Activated naive CD4-positive, alpha-beta T cell treated with anti-CD3 and anti-CD28 coated beads, Interleukin-2, amount 50 U/mL, for 24 hours (primary cell): ENCODE data around the gene SCAMP2.

Experiments
- H3K27ac Mint-ChIP-seq: one replicate; pipeline ENCODE4 v1.8.0; 2021; ENCODE audit warnings: mild to moderate bottlenecking, mixed read lengths
- H3K27me3 Mint-ChIP-seq: one replicate; pipeline ENCODE4 v1.8.0; 2021; ENCODE audit warnings: mixed read lengths
- H3K36me3 Mint-ChIP-seq: one replicate; pipeline ENCODE4 v1.8.0; 2021; ENCODE audit warnings: mixed read lengths
- H3K4me1 Mint-ChIP-seq: one replicate; pipeline ENCODE4 v1.8.0; 2021; ENCODE audit warnings: mixed read lengths
- H3K4me3 Mint-ChIP-seq: one replicate; pipeline ENCODE4 v1.8.0; 2021; ENCODE audit warnings: mild to moderate bottlenecking, mixed read lengths
- H3K9me3 Mint-ChIP-seq: one replicate; pipeline ENCODE4 v1.8.0; 2021; ENCODE audit warnings: mixed read lengths

SCAMP2 gene

DNA sequence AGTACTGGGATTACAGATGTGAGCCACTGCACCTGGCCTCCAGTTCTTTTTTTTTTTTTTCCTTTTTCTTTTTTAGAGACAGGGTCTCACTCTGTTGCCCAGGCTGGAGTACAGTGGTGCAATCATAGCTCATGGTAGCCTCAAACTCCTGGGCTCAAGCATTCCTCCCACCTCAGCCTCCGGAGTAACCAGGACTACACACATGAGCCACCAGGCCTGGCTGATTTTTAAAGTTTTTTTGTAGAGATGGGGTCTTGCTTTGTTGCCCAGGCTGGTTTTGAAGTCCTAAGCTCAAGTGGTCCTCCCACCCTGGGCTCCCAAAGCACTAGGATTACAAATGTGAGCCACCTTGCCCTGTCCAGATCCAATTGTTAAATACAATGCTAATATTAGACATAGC, 16.6 kb downstream of the SCAMP2 start:
- Mint-ChIP-seq H3K4me1 (peaks cover 42% of the 10 kb centered on the region), H3K9me3 (no peaks in the 10 kb centered on the region), H3K27me3 (no peaks in the 10 kb centered on the region), H3K4me3 (no peak overlapping the region), H3K27ac (no peak overlapping the region), H3K36me3 (peaks cover 2% of the 10 kb centered on the region)

DNA sequence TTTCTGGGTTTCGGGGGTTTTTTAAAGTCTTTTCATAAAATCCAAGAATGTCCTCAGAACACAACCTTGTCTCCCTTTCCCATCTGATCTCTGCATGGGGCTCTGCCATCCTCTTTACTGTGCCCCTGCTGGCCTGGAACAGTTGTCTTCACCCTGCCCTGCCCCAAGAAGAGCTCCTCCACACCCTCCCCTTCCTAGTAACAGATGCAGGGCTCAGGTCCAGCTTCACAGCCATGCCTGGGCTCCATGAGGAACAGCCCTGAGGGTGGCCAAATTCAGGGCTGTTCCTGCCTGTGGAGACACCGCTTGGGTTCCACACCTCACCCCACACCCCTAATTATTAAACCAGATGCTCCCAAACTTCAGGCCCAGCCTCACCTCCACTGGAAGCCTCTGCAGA, 17.3 kb downstream of the SCAMP2 start:
- Mint-ChIP-seq H3K36me3 (peaks cover 4% of the 10 kb centered on the region), H3K27me3 (no peaks in the 10 kb centered on the region), H3K27ac (peak overlapping the region; percentile 59), H3K4me1 (peaks cover 38% of the 10 kb centered on the region), H3K4me3 (no peak overlapping the region), H3K9me3 (no peaks in the 10 kb centered on the region)

DNA sequence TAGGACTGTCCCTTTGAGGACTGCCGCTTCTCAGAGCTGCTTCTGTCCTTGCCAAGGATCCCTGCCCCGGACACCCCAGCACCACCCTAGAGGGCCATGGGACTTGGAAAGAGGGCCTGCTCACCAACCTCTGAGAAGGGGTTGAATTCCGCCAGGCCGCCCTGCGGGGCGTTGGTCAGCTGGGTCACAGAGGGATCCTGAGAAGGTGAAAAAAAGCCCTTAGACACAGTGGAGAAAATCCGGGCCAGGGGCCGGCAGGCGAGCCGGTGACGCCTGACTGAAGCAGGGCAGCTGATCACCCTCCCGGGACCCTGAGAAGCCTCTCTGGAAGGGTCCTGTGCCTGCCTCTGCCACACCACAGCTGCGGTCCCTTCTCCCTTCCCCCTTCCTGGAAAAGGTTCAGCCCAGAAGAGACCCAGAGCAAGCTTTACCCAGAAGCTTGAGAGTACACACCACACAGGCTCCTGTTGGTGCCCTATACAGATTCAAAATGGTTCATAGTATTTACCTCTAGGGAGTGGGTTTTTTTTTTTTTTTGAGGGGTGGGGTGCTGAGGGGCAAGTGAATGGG, 18.6 kb downstream of the SCAMP2 start:
- Mint-ChIP-seq H3K4me3 (no peak overlapping the region), H3K27ac (no peak overlapping the region), H3K4me1 (peaks cover 34% of the 10 kb centered on the region), H3K27me3 (no peaks in the 10 kb centered on the region), H3K36me3 (peaks cover 4% of the 10 kb centered on the region), H3K9me3 (no peaks in the 10 kb centered on the region)

DNA sequence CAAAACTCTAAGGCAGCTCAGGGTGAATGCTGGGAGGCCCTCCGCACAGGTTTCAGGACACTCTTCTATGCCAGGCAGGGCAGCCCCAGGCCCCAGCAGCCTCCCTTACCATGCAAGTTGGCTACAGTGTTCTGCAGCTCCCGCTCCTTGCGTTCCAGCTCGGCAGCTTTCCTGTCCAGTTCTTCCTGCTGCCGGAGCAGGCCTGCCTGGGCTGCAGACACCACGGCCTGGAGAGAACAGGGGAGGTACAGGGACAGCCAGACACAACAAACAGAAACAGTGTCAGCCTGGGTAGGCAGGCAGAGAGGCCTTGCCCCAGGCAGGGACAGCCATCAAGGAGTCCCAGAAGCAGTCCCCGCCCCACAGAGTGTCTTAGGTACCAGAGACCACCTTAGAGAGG, 21.2 kb downstream of the SCAMP2 start:
- Mint-ChIP-seq H3K4me3 (no peak overlapping the region), H3K4me1 (peaks cover 9% of the 10 kb centered on the region), H3K9me3 (no peaks in the 10 kb centered on the region), H3K27ac (no peak overlapping the region), H3K27me3 (no peaks in the 10 kb centered on the region), H3K36me3 (peaks cover 6% of the 10 kb centered on the region)

DNA sequence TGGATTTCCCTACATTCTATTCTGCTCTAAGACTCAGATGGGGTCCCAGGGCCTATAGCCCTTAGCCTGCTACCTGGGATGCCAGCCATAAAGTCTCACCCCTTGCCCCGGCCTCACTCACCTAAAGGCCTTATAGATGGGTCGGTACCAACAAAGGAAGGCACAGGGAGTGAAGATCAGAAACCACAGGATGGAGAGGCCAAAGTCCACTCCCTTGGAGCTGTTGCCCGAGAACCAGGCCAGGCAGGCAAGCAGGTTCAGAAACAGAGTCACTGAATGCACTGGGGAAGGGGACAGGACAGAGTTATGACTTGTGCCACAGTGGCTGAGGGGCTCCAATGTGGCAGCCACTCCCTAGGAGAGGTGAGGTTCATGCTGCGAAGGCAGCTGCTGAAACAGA, 22.8 kb downstream of the SCAMP2 start:
- H3K36me3 Mint-ChIP-seq: peaks cover 6% of the 10 kb centered on the region

DNA sequence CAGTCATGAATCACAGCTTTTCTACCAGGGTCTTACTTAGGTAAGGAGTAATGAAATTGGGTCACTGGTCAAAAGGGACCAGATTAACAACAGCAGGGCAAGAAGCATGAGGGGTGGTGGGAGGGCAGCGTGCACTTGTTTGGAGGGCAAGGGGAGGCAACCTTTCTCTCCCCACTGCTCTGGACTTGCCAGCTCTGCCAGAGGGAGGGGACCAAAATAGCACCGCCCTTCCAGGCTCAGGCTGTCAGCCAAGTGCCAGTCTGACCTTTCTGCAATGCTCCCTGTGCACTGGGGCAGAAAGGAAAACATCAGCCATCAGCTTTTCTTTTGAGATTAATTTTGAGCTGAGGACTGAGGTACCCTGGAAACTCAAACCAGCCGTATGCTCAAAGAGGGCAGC, 25.7 kb downstream of the SCAMP2 start:
- Mint-ChIP-seq H3K9me3 (no peaks in the 10 kb centered on the region), H3K4me3 (no peak overlapping the region), H3K36me3 (peaks cover 4% of the 10 kb centered on the region), H3K27ac (peak overlapping the region; percentile 62), H3K27me3 (no peaks in the 10 kb centered on the region), H3K4me1 (peaks cover 30% of the 10 kb centered on the region)

More for the DNA sequence above, 22.8 kb downstream of the SCAMP2 start:
- H3K27ac Mint-ChIP-seq: no peak overlapping the region
- H3K4me3 Mint-ChIP-seq: no peak overlapping the region
- H3K4me1 Mint-ChIP-seq: peaks cover 8% of the 10 kb centered on the region
- no peaks in the 10 kb centered on the region for H3K9me3 Mint-ChIP-seq
- no peaks in the 10 kb centered on the region for H3K27me3 Mint-ChIP-seq

DNA sequence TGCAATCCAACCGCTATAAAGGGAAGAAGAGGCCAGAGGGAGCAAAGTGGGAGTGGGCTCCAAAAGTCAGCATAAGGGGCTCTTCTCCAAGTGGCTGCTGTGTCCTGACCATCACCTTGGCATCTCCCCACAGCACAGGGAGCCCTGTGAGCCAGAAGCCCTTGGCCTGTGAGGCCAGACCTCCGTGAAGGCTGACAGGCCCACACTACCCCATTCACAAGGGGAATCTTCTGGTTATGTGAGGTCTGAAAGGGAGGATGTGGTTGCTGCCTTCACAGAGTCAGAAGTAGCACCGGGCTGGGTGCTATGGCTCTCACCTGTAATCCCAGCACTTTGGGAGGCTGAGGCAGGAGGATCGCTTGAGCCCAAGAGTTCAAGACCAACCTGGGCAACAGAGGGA, 27.6 kb downstream of the SCAMP2 start:
- no peaks in the 10 kb centered on the region for H3K9me3 Mint-ChIP-seq
- peaks cover 45% of the 10 kb centered on the region for H3K4me1 Mint-ChIP-seq
- peak overlapping the region; percentile 98 for H3K27ac Mint-ChIP-seq
- H3K4me3 Mint-ChIP-seq: peak overlapping the region; percentile 71
- peaks cover 2% of the 10 kb centered on the region for H3K36me3 Mint-ChIP-seq
- H3K27me3 Mint-ChIP-seq: no peaks in the 10 kb centered on the region

DNA sequence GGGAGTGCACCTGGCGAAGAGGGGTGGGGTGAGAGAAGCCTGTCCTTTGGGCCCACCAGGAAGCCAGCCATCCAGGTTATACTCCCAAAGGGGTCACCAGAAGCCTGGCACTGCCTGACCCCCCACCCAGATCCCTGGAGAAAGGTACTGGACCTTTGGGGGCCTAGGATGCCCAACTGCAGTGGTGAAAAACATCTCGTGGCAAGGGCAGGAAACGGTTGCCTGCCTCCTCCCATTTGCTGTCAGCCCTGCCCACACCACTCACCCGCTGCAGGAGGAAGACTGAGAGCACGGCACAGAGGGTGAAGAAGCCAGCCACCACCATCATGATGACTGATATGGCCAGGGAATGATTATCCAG, 28.0 kb downstream of the SCAMP2 start:
- Mint-ChIP-seq H3K27ac (peak overlapping the region; percentile 98), H3K36me3 (peaks cover 2% of the 10 kb centered on the region), H3K27me3 (no peaks in the 10 kb centered on the region), H3K4me1 (peaks cover 45% of the 10 kb centered on the region), H3K9me3 (no peaks in the 10 kb centered on the region), H3K4me3 (peak overlapping the region; percentile 71)

DNA sequence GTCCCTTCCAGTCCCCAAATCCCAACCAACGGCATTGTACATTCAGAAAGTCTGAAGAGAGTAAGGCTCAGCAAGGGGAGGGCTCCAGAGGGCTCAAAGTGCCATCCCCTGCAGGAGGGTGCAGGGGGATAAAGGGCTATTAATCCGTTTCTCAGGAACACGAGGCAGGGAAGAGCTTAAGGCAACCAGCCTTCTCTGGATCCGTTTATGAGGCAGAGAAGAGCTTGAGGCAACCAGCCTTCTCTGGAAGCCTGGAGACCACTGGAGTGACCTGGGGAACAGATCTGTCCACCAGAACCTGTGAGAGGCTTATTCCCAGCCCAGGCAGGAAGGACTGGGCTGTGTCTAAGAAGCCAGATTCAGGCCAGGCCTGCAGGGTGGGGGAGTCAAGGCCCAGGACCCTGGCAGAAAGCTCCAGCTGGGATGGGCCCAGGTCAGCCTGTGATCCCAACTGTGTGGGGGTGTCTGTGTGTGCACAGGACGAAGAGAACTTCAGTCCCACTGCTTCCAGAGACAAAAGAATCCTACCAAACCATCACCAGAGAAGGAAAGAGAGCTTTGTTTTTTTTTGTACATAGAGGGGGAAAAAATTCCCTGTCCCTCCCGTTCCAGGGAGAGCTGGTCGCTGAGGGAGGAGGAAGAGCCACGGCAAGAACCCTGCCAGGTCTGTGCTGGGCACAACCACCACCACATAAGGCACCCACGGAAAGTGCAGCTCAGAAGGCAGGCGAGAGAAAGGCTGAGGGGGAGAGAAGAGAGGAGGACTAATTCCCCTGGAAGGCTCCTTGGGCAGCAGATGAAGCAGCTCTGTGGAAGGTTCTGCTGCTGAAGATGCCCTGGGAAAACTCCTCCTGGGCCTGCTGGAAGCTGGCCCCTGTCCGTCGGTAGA, 28.6 kb downstream of the SCAMP2 start:
- Mint-ChIP-seq H3K4me1 (peaks cover 45% of the 10 kb centered on the region), H3K4me3 (peak overlapping the region; percentile 71), H3K9me3 (no peaks in the 10 kb centered on the region), H3K27me3 (no peaks in the 10 kb centered on the region), H3K27ac (peak overlapping the region; percentile 98), H3K36me3 (peaks cover 2% of the 10 kb centered on the region)

DNA sequence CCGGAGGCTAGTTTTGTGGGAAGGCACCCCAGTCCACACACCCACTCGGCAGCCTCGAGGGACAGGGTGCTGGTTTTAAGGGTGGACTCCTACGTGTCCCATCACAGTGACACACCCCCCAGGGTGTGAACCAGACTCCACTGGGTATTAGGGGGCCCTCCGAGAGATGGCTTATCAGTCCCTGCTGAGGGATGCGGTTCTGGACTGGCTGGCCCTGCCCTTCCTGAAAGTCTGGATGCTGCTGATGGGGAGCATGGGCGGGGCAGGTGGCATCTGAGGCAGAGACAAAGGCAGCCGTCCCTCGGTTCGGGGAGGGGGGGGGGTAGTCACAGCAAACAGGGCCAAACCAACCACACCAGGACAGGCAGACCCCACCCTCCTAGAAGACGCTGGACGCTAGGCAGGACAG, 29.3 kb downstream of the SCAMP2 start:
- Mint-ChIP-seq H3K36me3 (peaks cover 2% of the 10 kb centered on the region), H3K27ac (peak overlapping the region; percentile 98), H3K27me3 (no peaks in the 10 kb centered on the region), H3K9me3 (no peaks in the 10 kb centered on the region), H3K4me3 (peak overlapping the region; percentile 92), H3K4me1 (peaks cover 45% of the 10 kb centered on the region)

DNA sequence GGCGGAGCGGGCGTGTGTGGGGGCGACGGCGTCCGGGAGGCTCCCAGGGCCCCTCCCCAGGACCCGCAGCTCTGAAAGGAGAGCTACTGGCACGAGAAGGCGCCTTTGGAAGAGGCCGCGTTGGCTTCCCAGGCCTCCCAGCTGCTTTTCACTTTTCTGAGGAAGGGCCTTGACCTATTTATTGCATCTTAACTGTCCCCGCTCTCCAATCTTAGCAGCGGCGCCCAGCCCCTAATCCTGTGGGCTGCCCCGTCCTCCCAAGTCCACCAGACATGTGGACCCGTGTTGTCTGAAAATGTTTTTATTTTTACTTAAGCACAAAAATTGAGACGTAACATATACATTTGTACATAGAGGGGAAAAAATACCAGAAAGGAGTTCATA, 29.7 kb downstream of the SCAMP2 start:
- no peaks in the 10 kb centered on the region for H3K27me3 Mint-ChIP-seq
- peak overlapping the region; percentile 92 for H3K4me3 Mint-ChIP-seq
- H3K27ac Mint-ChIP-seq: peak overlapping the region; percentile 98

DNA sequence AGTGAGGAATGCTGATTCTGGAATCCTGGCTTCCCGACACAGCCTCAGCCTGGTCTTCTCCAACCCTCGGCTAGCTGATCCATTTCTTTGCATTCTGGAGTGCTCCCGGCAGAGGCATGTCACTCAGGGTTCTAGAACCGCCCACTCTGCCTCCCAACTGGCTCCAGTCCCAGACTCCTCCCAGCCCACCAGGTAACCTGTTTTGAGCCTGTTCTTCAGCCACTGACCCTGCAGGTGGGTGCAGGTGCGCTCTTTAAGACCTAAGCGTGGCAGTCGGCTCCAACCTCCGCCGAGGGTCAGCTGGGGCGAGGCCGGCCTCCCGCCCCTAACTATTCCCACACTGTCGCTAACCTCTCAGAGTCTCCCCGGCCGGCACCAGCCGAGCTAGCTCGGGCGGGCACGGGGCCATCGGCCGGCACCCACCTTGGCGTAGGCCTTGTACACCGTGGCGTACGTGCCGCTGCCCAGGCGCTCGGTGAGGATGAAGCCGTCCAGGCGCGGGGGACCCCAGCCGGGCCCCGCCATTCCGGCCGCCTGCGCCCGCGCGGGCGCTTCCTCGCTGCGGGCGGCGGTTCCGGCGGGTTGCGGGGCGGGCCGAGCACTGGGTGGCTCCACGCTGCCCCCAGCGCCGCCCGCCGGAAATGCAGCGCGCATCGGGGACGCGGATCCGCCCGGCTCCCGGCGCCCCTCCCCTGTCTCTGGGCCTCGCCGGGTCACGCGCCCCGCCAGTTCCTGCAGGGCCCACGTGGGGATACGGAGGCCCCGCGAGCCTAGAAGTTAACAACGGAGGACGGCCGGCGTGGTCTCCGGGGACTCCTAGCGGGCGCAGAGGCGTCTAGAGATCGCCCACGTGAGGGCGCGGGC, 30.4 kb downstream of the SCAMP2 start, which contains the start of gene ULK3:
Gene ULK3 (minus strand): TSS at position 576 of the 864 bp plus-strand sequence. CDS start 51 bp downstream, at position 525.
- Mint-ChIP-seq H3K36me3 (peaks cover 2% of the 10 kb centered on the region), H3K27ac (peak within 1 kb of the TSS; percentile 98), H3K4me1 (peaks cover 45% of the 10 kb centered on the region)

More for the DNA sequence above, 29.7 kb downstream of the SCAMP2 start:
- Mint-ChIP-seq H3K9me3 (no peaks in the 10 kb centered on the region), H3K36me3 (peaks cover 2% of the 10 kb centered on the region), H3K4me1 (peaks cover 45% of the 10 kb centered on the region)

DNA sequence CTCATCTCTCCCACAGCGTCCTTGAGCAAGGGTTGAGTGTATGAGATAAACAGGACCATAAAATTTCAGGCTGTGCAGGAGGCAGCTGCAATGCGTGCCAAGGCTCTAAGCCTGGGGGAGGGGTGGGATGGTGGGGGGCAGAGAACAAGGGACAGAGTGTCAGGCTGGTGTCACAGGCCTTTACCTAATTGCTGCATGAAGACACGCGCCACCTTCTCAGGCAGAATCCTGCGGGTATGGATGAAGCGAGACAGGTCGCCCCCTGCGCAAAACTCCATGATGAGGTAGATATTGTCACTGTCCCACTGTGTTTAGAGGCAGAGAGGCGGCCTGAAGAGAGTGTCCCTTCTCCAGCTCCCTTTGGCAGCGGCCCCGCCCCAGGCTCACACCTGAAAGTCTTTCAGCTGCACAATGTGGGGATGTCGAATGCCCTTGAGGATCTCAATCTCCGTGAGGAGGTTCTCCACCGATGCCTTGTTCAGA, 31.2 kb downstream of the SCAMP2 start:
- Mint-ChIP-seq H3K27ac (no peak overlapping the region), H3K36me3 (no peaks in the 10 kb centered on the region), H3K27me3 (no peaks in the 10 kb centered on the region), H3K9me3 (no peaks in the 10 kb centered on the region), H3K4me3 (peak overlapping the region; percentile 92), H3K4me1 (peaks cover 45% of the 10 kb centered on the region)

More for the DNA sequence above, 30.4 kb downstream of the SCAMP2 start, which contains the start of gene ULK3:
- Mint-ChIP-seq H3K9me3 (no peaks in the 10 kb centered on the region), H3K27me3 (no peaks in the 10 kb centered on the region), H3K4me3 (peak within 1 kb of the TSS; percentile 92)

DNA sequence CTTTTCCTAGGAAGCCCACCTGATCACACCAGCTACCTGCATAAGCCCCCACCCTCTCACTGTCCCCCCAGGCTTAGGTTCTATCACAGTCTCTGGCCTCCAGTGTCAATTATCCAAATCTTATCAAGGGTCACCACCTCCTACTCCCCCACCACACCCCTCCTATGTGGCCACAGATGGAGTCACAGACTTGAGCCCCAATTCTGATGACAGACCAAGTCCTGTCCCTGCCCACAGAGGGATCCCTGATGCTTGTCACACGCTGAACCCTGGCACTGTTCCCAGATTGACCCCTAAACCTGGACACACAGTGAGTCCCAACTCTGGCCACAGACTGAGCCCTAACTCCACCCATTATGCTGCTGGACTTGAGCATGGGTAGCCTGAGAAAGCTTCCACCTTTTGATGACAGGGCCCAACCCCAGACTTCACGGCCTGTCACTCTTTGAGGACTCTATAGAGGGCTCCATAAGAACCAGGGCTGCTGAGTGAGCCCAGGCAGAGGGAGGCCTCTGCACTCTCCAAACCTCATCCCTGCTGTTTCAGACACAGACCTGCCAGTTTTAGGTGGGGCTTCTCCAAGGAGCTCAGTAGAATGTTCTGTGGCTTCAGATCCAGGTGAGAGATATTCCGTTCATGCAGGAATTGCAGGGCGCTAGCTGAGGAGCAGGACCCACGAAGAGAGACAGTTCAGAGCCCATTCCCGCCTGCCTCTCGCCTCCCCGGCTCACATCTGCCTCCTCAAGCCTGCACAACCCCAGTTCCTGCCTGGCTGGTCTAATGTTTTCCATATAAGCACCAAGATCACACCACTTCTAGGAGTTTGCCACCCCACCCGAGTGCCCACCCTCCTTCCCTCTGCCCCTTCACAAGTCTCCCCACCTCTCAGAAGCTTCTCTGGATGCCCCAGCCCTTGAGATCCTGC, 32.1 kb downstream of the SCAMP2 start:
- Mint-ChIP-seq H3K27me3 (no peaks in the 10 kb centered on the region), H3K36me3 (no peaks in the 10 kb centered on the region), H3K27ac (peak overlapping the region; percentile 35), H3K4me1 (peaks cover 42% of the 10 kb centered on the region), H3K9me3 (no peaks in the 10 kb centered on the region), H3K4me3 (peak overlapping the region; percentile 92)
